ENCODE measurements around the gene CCDC89. TPM values are rescaled to one million over a fixed set of nuclear protein-coding genes. Genes with fewer than 3 reads are reported as not detected.

CCDC89 gene
- 0.04 TPM for polyA plus RNA-seq (2013, experiment 1 of 2)
- 0.03 TPM for polyA plus RNA-seq (2013, experiment 2 of 2)

- no peaks in the 10 kb centered on the region for H3K27me3 ChIP-seq (ENCODE audit: control insufficient read depth in 3 of 3, insufficient read depth in 3 of 3, low read depth in 1 of 3, low read length in 3 of 3)
- no peak within 1 kb of the TSS for H4K8ac ChIP-seq (ENCODE audit: low read depth, low read length)
- H2BK5ac ChIP-seq (ENCODE audit: low read length), result no peak within 1 kb of the TSS
- no peak within 1 kb of the TSS for H2BK120ac ChIP-seq (ENCODE audit: low read depth, low read length)
- H2AK5ac ChIP-seq (ENCODE audit: low read depth, low read length), result no peak within 1 kb of the TSS
- no peak within 1 kb of the TSS for H3K4me2 ChIP-seq (ENCODE audit: insufficient read depth, low read length, poor library complexity, severe bottlenecking)
- no peak for DNase-seq (ENCODE audit: low spot score)
- H3K27ac ChIP-seq (replicated peaks; ENCODE audit: low read length), result no peak within 1 kb of the TSS
- no peak within 1 kb of the TSS for H3K4ac ChIP-seq (ENCODE audit: low read length)
- no CpG with 5 or more reads among the region's 13 CpGs for WGBS, 2 donors (ENCODE audit: extremely low coverage in 2 of 2, insufficient read length in 2 of 2, insufficient replicate concordance in 1 of 2)
- no peak within 1 kb of the TSS for H4K91ac ChIP-seq (ENCODE audit: low read depth, low read length, poor library complexity)
- H3K23ac ChIP-seq (ENCODE audit: low read depth, low read length, poor library complexity), result no peak within 1 kb of the TSS
- no peak within 1 kb of the TSS for H2BK12ac ChIP-seq (ENCODE audit: low read length)
- no peaks in the 10 kb centered on the region for H3K36me3 ChIP-seq (replicated peaks in 1 of 2; ENCODE audit: control insufficient read depth in 2 of 2, insufficient read depth in 2 of 2, low read length in 2 of 2)
- peaks cover 1 to 4% of the 10 kb centered on the region in 2 donors for H3K4me1 ChIP-seq (ENCODE audit: control insufficient read depth in 2 of 2, insufficient read depth in 1 of 2, low read depth in 1 of 2, low read length in 2 of 2)
- no peak within 1 kb of the TSS for H2BK15ac ChIP-seq (ENCODE audit: low read length)
- H3K9ac ChIP-seq (ENCODE audit: low read depth, low read length, poor library complexity), result no peak within 1 kb of the TSS
- no peak within 1 kb of the TSS for H3K4me3 ChIP-seq (ENCODE audit: low read length in 2 of 2)
- H3K14ac ChIP-seq (ENCODE audit: low read length), result peak within 1 kb of the TSS; percentile 28
- no peaks in the 10 kb centered on the region for H3K9me3 ChIP-seq (replicated peaks in 1 of 2; ENCODE audit: control insufficient read depth in 2 of 2, insufficient read depth in 1 of 2, low read depth in 1 of 2, low read length in 2 of 2)
- H3K18ac ChIP-seq (ENCODE audit: low read length), result peak within 1 kb of the TSS; percentile 53
- peak within 1 kb of the TSS; percentile 73 for H2AFZ ChIP-seq (ENCODE audit: low read length)
- H3K79me1 ChIP-seq (ENCODE audit: low read depth, low read length), result no peaks in the 10 kb centered on the region
Measured at GRCh38 chr11:85685820-85686459, at the start of gene CCDC89. Gene CCDC89 (minus strand): TSS chr11:85686195. CDS start chr11:85686130, 65 bp downstream.

GRCh38 chr11:85732965-85733364 lies 47.0 kb upstream of the CCDC89 start:
- peaks cover 0 to 4% of the 10 kb centered on the region in 2 donors for H3K4me1 ChIP-seq (ENCODE audit: control insufficient read depth in 2 of 2, insufficient read depth in 1 of 2, low read depth in 1 of 2, low read length in 2 of 2)
- no peaks in the 10 kb centered on the region for H3K79me1 ChIP-seq (ENCODE audit: low read depth, low read length)

GRCh38 chr11:85726381-85726780 lies 40.4 kb upstream of the CCDC89 start:
- Histone ChIP-seq H3K18ac (ENCODE audit: low read length) (no peak overlapping the region), H3K14ac (ENCODE audit: low read length) (no peak overlapping the region), H3K4me2 (ENCODE audit: insufficient read depth, low read length, poor library complexity, severe bottlenecking) (no peak overlapping the region), H2BK15ac (ENCODE audit: low read length) (no peak overlapping the region), H2BK120ac (ENCODE audit: low read depth, low read length) (no peak overlapping the region), H2BK5ac (ENCODE audit: low read length) (no peak overlapping the region), H3K9ac (ENCODE audit: low read depth, low read length, poor library complexity) (no peak overlapping the region), H3K36me3 (replicated peaks in 1 of 2; ENCODE audit: control insufficient read depth in 2 of 2, insufficient read depth in 2 of 2, low read length in 2 of 2) (peaks cover 0 to 1% of the 10 kb centered on the region in 2 donors), H2AFZ (ENCODE audit: low read length) (no peak overlapping the region), H3K27ac (replicated peaks; ENCODE audit: low read length) (no peak overlapping the region), H2AK5ac (ENCODE audit: low read depth, low read length) (no peak overlapping the region), H3K9me3 (replicated peaks in 1 of 2; ENCODE audit: control insufficient read depth in 2 of 2, insufficient read depth in 1 of 2, low read depth in 1 of 2, low read length in 2 of 2) (no peaks in the 10 kb centered on the region), H3K79me1 (ENCODE audit: low read depth, low read length) (no peaks in the 10 kb centered on the region), H3K27me3 (ENCODE audit: control insufficient read depth in 3 of 3, insufficient read depth in 3 of 3, low read depth in 1 of 3, low read length in 3 of 3) (no peaks in the 10 kb centered on the region), H3K4ac (ENCODE audit: low read length) (no peak overlapping the region), H3K4me1 (ENCODE audit: control insufficient read depth in 2 of 2, insufficient read depth in 1 of 2, low read depth in 1 of 2, low read length in 2 of 2) (peaks cover 0 to 6% of the 10 kb centered on the region in 2 donors), H3K4me3 (ENCODE audit: low read length in 2 of 2) (no peak overlapping the region), H4K8ac (ENCODE audit: low read depth, low read length) (no peak overlapping the region), H2BK12ac (ENCODE audit: low read length) (no peak overlapping the region), H4K91ac (ENCODE audit: low read depth, low read length, poor library complexity) (no peak overlapping the region), H3K23ac (ENCODE audit: low read depth, low read length, poor library complexity) (no peak overlapping the region)
- no CpG with 5 or more reads among the region's 3 CpGs for WGBS, 2 donors (ENCODE audit: extremely low coverage in 2 of 2, insufficient read length in 2 of 2, insufficient replicate concordance in 1 of 2)
- no peak for DNase-seq (ENCODE audit: low spot score)

More at GRCh38 chr11:85732965-85733364, 47.0 kb upstream of the CCDC89 start:
- H2BK5ac ChIP-seq (ENCODE audit: low read length), result no peak overlapping the region
- H3K27me3 ChIP-seq (ENCODE audit: control insufficient read depth in 3 of 3, insufficient read depth in 3 of 3, low read depth in 1 of 3, low read length in 3 of 3), result no peaks in the 10 kb centered on the region
- no peak overlapping the region for H3K4ac ChIP-seq (ENCODE audit: low read length)
- no peak overlapping the region for H2BK12ac ChIP-seq (ENCODE audit: low read length)
- no peak overlapping the region for H4K8ac ChIP-seq (ENCODE audit: low read depth, low read length)
- no peak overlapping the region for H2BK15ac ChIP-seq (ENCODE audit: low read length)
- no peaks in the 10 kb centered on the region for H3K36me3 ChIP-seq (replicated peaks in 1 of 2; ENCODE audit: control insufficient read depth in 2 of 2, insufficient read depth in 2 of 2, low read length in 2 of 2)
- H2BK120ac ChIP-seq (ENCODE audit: low read depth, low read length), result no peak overlapping the region
- no peak overlapping the region for H3K27ac ChIP-seq (replicated peaks; ENCODE audit: low read length)
- no peak overlapping the region for H3K4me2 ChIP-seq (ENCODE audit: insufficient read depth, low read length, poor library complexity, severe bottlenecking)
- no peak overlapping the region for H3K4me3 ChIP-seq (ENCODE audit: low read length in 2 of 2)
- no peak overlapping the region for H4K91ac ChIP-seq (ENCODE audit: low read depth, low read length, poor library complexity)
- H2AK5ac ChIP-seq (ENCODE audit: low read depth, low read length), result no peak overlapping the region
- H3K18ac ChIP-seq (ENCODE audit: low read length), result no peak overlapping the region
- H3K14ac ChIP-seq (ENCODE audit: low read length), result no peak overlapping the region
- H3K23ac ChIP-seq (ENCODE audit: low read depth, low read length, poor library complexity), result no peak overlapping the region
- H2AFZ ChIP-seq (ENCODE audit: low read length), result no peak overlapping the region
- no peak for DNase-seq (ENCODE audit: low spot score)
- H3K9ac ChIP-seq (ENCODE audit: low read depth, low read length, poor library complexity), result no peak overlapping the region
- H3K9me3 ChIP-seq (replicated peaks in 1 of 2; ENCODE audit: control insufficient read depth in 2 of 2, insufficient read depth in 1 of 2, low read depth in 1 of 2, low read length in 2 of 2), result no peaks in the 10 kb centered on the region

- H3K27me3 ChIP-seq (ENCODE audit: control insufficient read depth in 3 of 3, insufficient read depth in 3 of 3, low read depth in 1 of 3, low read length in 3 of 3), result no peaks in the 10 kb centered on the region
- WGBS, 2 donors (ENCODE audit: extremely low coverage in 2 of 2, insufficient read length in 2 of 2, insufficient replicate concordance in 1 of 2), result no CpG with 5 or more reads among the region's 3 CpGs
- H3K9me3 ChIP-seq (replicated peaks in 1 of 2; ENCODE audit: control insufficient read depth in 2 of 2, insufficient read depth in 1 of 2, low read depth in 1 of 2, low read length in 2 of 2), result no peaks in the 10 kb centered on the region
- H3K14ac ChIP-seq (ENCODE audit: low read length), result no peak overlapping the region
- H3K23ac ChIP-seq (ENCODE audit: low read depth, low read length, poor library complexity), result no peak overlapping the region
- H3K36me3 ChIP-seq (replicated peaks in 1 of 2; ENCODE audit: control insufficient read depth in 2 of 2, insufficient read depth in 2 of 2, low read length in 2 of 2), result peaks cover 0 to 1% of the 10 kb centered on the region in 2 donors
- no peak overlapping the region for H3K9ac ChIP-seq (ENCODE audit: low read depth, low read length, poor library complexity)
- no peak overlapping the region for H2BK5ac ChIP-seq (ENCODE audit: low read length)
- H3K4ac ChIP-seq (ENCODE audit: low read length), result no peak overlapping the region
- no peak overlapping the region for H2BK15ac ChIP-seq (ENCODE audit: low read length)
- H2AFZ ChIP-seq (ENCODE audit: low read length), result no peak overlapping the region
- no peak overlapping the region for H4K8ac ChIP-seq (ENCODE audit: low read depth, low read length)
- H3K79me1 ChIP-seq (ENCODE audit: low read depth, low read length), result no peaks in the 10 kb centered on the region
- H2AK5ac ChIP-seq (ENCODE audit: low read depth, low read length), result no peak overlapping the region
- no peak overlapping the region for H2BK120ac ChIP-seq (ENCODE audit: low read depth, low read length)
- no peak overlapping the region for H3K4me3 ChIP-seq (ENCODE audit: low read length in 2 of 2)
- no peak overlapping the region for H2BK12ac ChIP-seq (ENCODE audit: low read length)
- DNase-seq (ENCODE audit: low spot score), result no peak
- H3K4me2 ChIP-seq (ENCODE audit: insufficient read depth, low read length, poor library complexity, severe bottlenecking), result no peak overlapping the region
- H3K4me1 ChIP-seq (ENCODE audit: control insufficient read depth in 2 of 2, insufficient read depth in 1 of 2, low read depth in 1 of 2, low read length in 2 of 2), result peaks cover 0 to 6% of the 10 kb centered on the region in 2 donors
- no peak overlapping the region for H3K27ac ChIP-seq (replicated peaks; ENCODE audit: low read length)
- no peak overlapping the region for H4K91ac ChIP-seq (ENCODE audit: low read depth, low read length, poor library complexity)
- no peak overlapping the region for H3K18ac ChIP-seq (ENCODE audit: low read length)
Measured at GRCh38 chr11:85725510-85726258, 39.7 kb upstream of the CCDC89 start.

Data from neuronal stem cell (in vitro differentiated cells).